ENCODE results near the gene VEZF1. TPM values are rescaled to one million over a fixed set of nuclear protein-coding genes. Genes with fewer than 3 reads are reported as not detected.

The VEZF1 gene
- polyA plus RNA-seq, 1 donor: 46.1 TPM

GRCh38 chr17:57931488-57932137, 56.4 kb downstream of the VEZF1 start:
- no peak for DNase-seq (ENCODE audit: low read depth)

GRCh38 chr17:57930239-57930638, 57.8 kb downstream of the VEZF1 start:
- DNase-seq (ENCODE audit: low read depth): no peak

GRCh38 chr17:57929386-57929785, 58.7 kb downstream of the VEZF1 start:
- no peak for DNase-seq (ENCODE audit: low read depth)

- no peak for DNase-seq (ENCODE audit: low read depth)
Observed at GRCh38 chr17:57928928-57929327, 59.1 kb downstream of the VEZF1 start.

GRCh38 chr17:57927048-57927723, 60.9 kb downstream of the VEZF1 start:
- DNase-seq (ENCODE audit: low read depth): no peak

DNA sequence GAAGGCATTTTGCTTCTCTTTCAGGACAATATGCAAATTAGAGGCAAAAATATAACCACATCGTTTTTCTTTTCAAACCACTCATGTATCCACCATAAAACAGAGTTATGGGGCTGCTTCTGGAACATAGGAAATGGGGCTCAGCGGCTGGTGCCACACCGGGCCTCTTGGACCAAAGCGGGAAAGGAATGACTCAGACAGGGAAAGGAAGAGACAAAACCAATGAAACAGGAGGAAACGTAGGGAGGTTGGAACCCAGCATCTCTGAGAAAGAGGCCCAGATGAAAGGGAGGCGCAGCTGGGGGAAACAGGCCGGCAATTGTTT, 61.4 kb downstream of the VEZF1 start:
- no peak for DNase-seq (ENCODE audit: low read depth)

DNA sequence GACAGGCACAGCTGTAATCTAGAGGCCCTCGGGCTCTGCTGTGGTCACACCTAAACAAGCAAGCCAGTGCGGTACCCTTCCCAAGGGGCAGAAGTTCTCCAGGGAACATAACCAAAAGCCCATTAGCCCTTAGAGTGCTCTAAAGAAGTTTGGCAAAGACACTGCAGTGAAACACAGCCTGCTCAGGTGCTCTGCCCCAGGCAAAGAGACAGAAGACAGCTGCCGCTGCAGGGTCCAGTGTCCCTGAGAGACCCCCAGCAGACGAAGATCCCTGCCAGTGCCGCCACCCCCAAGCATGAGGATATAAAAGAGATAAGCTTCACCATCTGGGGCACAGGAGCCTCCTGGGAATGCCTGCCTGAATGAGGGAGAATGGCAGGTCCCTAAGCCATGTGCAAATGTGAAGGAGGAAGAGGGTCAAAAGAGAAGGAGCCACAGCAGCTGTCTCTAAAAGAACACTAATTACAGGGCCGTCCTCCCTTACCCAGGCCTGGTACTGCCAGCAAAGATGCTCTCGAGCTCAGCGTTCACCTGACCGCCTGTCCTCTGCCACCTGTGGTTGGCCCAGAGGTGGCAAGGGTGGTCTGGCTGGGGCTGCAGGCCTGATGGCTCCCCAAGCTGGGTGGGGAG, 62.6 kb downstream of the VEZF1 start:
- no peak for DNase-seq (ENCODE audit: low read depth)

GRCh38 chr17:57924677-57925076, 63.4 kb downstream of the VEZF1 start:
- DNase-seq (ENCODE audit: low read depth): no peak

Other genes with a start within 250 kb of the VEZF1 start
- gene CCDC182, start 243.0 kb downstream of the VEZF1 start, polyA plus RNA-seq (ENCODE audit: insufficient read length): not detected
- gene MRPS23, start 138.2 kb downstream of the VEZF1 start, polyA plus RNA-seq (ENCODE audit: insufficient read length): 36.1 TPM
- 48.8 TPM for gene CUEDC1, start 32.8 kb downstream of the VEZF1 start, polyA plus RNA-seq (ENCODE audit: insufficient read length)
- gene SRSF1, start 19.0 kb upstream of the VEZF1 start, polyA plus RNA-seq (ENCODE audit: insufficient read length): 159 TPM
- 41.0 TPM for gene DYNLL2, start 95.2 kb upstream of the VEZF1 start, polyA plus RNA-seq (ENCODE audit: insufficient read length)
- gene OR4D1, start 160.1 kb upstream of the VEZF1 start, polyA plus RNA-seq (ENCODE audit: insufficient read length): not detected
- not detected for gene OR4D2, start 178.7 kb upstream of the VEZF1 start, polyA plus RNA-seq (ENCODE audit: insufficient read length)
- gene EPX, start 204.5 kb upstream of the VEZF1 start, polyA plus RNA-seq (ENCODE audit: insufficient read length): 0.59 TPM
- 15.1 TPM for gene MKS1, start 231.0 kb upstream of the VEZF1 start, polyA plus RNA-seq (ENCODE audit: insufficient read length)